ENCODE results near the gene KCTD5.
A peak's percentile ranks its signal among the peaks of the same experiment; 100 is the strongest.

The KCTD5 gene

GRCh38 chr16:2734844-2735515 lies 52.7 kb downstream of the KCTD5 start:
- peak; percentile 45 for DNase-seq

GRCh38 chr16:2736476-2737237 lies 54.3 kb downstream of the KCTD5 start:
- DNase-seq = no peak

- no peak for DNase-seq
Measured at GRCh38 chr16:2737238-2737605, 54.9 kb downstream of the KCTD5 start.

GRCh38 chr16:2737895-2738418 lies 55.6 kb downstream of the KCTD5 start:
- no peak for DNase-seq

GRCh38 chr16:2738615-2739014 lies 56.3 kb downstream of the KCTD5 start:
- no peak for DNase-seq

- no peak for DNase-seq
Measured at GRCh38 chr16:2739625-2740430, 57.5 kb downstream of the KCTD5 start.

GRCh38 chr16:2740476-2740875 lies 58.2 kb downstream of the KCTD5 start:
- no peak for DNase-seq

- DNase-seq = no peak
Measured at GRCh38 chr16:2741168-2741567, 58.8 kb downstream of the KCTD5 start.

GRCh38 chr16:2742323-2743006 lies 60.1 kb downstream of the KCTD5 start:
- no peak for DNase-seq

- DNase-seq = no peak
Measured at GRCh38 chr16:2743007-2743810, 60.9 kb downstream of the KCTD5 start.

- no peak for DNase-seq
Measured at GRCh38 chr16:2744711-2745110, 62.4 kb downstream of the KCTD5 start.

GRCh38 chr16:2745116-2745890 lies 63.0 kb downstream of the KCTD5 start:
- no peak for DNase-seq

GRCh38 chr16:2745961-2746360 lies 63.6 kb downstream of the KCTD5 start:
- no peak for DNase-seq

- DNase-seq = no peak
Measured at GRCh38 chr16:2748757-2749455, 66.6 kb downstream of the KCTD5 start.

GRCh38 chr16:2749476-2749875 lies 67.2 kb downstream of the KCTD5 start:
- no peak for DNase-seq

GRCh38 chr16:2749936-2750335 lies 67.6 kb downstream of the KCTD5 start:
- no peak for DNase-seq

GRCh38 chr16:2751577-2752034 lies 69.3 kb downstream of the KCTD5 start:
- DNase-seq = no peak

- peak; percentile 98 for DNase-seq
Measured at GRCh38 chr16:2752035-2752849, 69.9 kb downstream of the KCTD5 start, which contains the start of gene SRRM2. TSS of gene SRRM2 (plus strand) at chr16:2752638. CDS start at chr16:2756365, 3,727 bp downstream.
